ENCODE measurements around the gene MINDY3.
"Not testable (repeated sequence)": the region's sequence is repeated elsewhere in the genome, so short reads cannot be mapped to it uniquely, and the experiment has no call there.

Gene MINDY3

DNA sequence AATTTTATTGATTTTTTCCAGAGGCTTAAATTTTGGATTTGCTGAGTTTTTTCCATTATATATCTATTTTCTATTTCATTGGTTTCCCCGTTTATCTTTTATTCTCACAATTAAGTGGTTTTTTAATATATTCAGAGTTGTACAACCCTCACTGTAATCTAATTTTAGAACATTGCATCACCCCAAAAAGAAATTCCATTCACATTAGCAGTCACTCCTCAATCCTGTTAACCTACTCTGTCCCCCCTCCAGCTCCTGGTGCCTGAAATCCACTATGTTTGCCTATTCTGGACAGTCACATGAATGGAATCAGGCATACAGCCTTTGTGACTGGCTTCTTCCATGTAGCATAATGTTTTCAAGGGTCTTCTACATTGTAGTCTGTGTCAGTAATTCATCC, 84.8 kb downstream of the MINDY3 start:
- no peak for TF ChIP-seq ZNF8 (CRISPR knock-in tag; IDR thresholded peaks at IDR 0.05)
- TF ChIP-seq, protein P1, sequence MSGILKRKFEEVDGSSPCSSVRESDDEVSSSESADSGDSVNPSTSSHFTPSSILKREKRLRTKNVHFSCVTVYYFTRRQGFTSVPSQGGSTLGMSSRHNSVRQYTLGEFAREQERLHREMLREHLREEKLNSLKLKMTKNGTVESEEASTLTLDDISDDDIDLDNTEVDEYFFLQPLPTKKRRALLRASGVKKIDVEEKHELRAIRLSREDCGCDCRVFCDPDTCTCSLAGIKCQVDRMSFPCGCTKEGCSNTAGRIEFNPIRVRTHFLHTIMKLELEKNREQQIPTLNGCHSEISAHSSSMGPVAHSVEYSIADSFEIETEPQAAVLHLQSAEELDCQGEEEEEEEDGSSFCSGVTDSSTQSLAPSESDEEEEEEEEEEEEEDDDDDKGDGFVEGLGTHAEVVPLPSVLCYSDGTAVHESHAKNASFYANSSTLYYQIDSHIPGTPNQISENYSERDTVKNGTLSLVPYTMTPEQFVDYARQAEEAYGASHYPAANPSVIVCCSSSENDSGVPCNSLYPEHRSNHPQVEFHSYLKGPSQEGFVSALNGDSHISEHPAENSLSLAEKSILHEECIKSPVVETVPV (CRISPR knock-in tag; IDR thresholded peaks at IDR 0.05), result no peak
- peak; percentile 51 for TF ChIP-seq ISL1 (CRISPR knock-in tag; IDR thresholded peaks at IDR 0.05)
- no peak for TF ChIP-seq TCF4 (CRISPR knock-in tag; IDR thresholded peaks at IDR 0.05; ENCODE audit: borderline replicate concordance)
- peak; percentile 48; the same call in 2 of the 3 replicates for ATAC-seq

DNA sequence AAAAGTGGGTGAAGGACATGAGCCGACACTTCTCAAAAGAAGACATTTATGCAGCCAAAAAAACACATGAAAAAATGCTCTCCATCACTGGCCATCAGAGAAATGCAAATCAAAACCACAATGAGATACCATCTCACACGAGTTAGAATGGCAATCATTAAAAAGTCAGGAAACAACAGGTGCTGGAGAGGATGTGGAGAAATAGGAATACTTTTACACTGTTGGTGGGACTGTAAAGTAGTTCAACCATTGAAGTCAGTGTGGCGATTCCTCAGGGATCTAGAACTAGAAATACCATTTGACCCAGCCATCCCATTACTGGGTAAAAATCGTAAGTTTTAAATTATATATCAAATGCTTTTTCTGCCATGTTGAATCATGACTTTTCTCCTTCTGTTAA, 85.8 kb downstream of the MINDY3 start:
- ATAC-seq, result not testable (repeated sequence)

DNA sequence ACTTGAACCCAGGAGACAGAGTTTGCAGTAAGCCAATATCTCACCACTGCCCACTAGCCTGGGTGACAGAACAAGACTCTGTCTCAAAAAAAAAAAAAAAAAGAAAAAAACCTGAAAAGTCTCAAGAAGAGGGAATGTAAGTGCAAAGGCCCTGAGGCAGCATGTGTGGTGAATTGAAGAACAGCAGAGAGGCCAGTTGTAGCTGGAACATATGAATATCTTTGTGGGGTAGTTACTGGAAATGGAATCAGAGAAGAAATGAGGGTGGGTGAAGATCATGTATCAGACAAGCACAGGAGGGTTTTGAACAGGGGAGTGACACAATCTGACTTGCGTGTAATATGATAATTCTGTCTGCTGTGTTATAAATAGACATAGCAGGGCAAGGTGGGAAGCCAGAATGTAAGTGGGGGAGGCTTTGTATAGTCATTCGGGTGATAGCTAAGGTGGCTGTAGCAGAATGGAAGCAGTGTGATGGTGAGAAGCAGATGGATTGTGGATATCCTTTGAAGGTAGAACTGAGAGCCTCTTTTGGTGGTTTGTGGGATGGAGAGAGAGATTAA, 95.3 kb downstream of the MINDY3 start:
- no peak for ATAC-seq
- TF ChIP-seq ZC3H10 (CRISPR knock-in tag; IDR thresholded peaks at IDR 0.05), result no peak
- TF ChIP-seq ZNF565 (CRISPR knock-in tag; conservative IDR thresholded peaks at IDR 0.05; ENCODE audit: low read depth), result no peak
- TF ChIP-seq ZNF70 (CRISPR knock-in tag; IDR thresholded peaks at IDR 0.05), result no peak
- no peak for TF ChIP-seq RARB (CRISPR knock-in tag; IDR thresholded peaks at IDR 0.05)
- TF ChIP-seq PATZ1 (CRISPR knock-in tag; IDR thresholded peaks at IDR 0.05; ENCODE audit: borderline replicate concordance), result no peak
- no peak for TF ChIP-seq PPARA (CRISPR knock-in tag; IDR thresholded peaks at IDR 0.05; ENCODE audit: borderline replicate concordance)
- no peak for TF ChIP-seq BACH2 (CRISPR knock-in tag; IDR thresholded peaks at IDR 0.05; ENCODE audit: borderline replicate concordance)
- TF ChIP-seq TOX (CRISPR knock-in tag; IDR thresholded peaks at IDR 0.05; ENCODE audit: borderline replicate concordance), result no peak
- TF ChIP-seq, protein P1 (CRISPR knock-in tag; IDR thresholded peaks at IDR 0.05), result no peak
- TF ChIP-seq ESRRG (CRISPR knock-in tag; IDR thresholded peaks at IDR 0.05), result no peak
- TF ChIP-seq CSDC2 (CRISPR knock-in tag; IDR thresholded peaks at IDR 0.05), result no peak
- TF ChIP-seq ISL1 (CRISPR knock-in tag; IDR thresholded peaks at IDR 0.05), result no peak
- TF ChIP-seq, protein P2, sequence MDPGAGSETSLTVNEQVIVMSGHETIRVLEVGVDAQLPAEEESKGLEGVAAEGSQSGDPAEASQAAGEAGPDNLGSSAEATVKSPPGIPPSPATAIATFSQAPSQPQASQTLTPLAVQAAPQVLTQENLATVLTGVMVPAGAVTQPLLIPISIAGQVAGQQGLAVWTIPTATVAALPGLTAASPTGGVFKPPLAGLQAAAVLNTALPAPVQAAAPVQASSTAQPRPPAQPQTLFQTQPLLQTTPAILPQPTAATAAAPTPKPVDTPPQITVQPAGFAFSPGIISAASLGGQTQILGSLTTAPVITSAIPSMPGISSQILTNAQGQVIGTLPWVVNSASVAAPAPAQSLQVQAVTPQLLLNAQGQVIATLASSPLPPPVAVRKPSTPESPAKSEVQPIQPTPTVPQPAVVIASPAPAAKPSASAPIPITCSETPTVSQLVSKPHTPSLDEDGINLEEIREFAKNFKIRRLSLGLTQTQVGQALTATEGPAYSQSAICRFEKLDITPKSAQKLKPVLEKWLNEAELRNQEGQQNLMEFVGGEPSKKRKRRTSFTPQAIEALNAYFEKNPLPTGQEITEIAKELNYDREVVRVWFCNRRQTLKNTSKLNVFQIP (CRISPR knock-in tag; IDR thresholded peaks at IDR 0.05; ENCODE audit: borderline replicate concordance, low read depth), result no peak
- no peak for TF ChIP-seq TCF4 (CRISPR knock-in tag; IDR thresholded peaks at IDR 0.05; ENCODE audit: borderline replicate concordance)
- no peak for TF ChIP-seq ARNTL (CRISPR knock-in tag; IDR thresholded peaks at IDR 0.05; ENCODE audit: borderline replicate concordance, low read depth)
- no peak for TF ChIP-seq ZNF8 (CRISPR knock-in tag; IDR thresholded peaks at IDR 0.05)
- no peak for TF ChIP-seq OSR1 (CRISPR knock-in tag; IDR thresholded peaks at IDR 0.05)
- no peak for TF ChIP-seq TSHZ2 (CRISPR knock-in tag; IDR thresholded peaks at IDR 0.05)

GRCh38 chr10:15763006-15763405, 97.3 kb downstream of the MINDY3 start:
- no peak for TF ChIP-seq ISL1 (CRISPR knock-in tag; IDR thresholded peaks at IDR 0.05)
- no peak for TF ChIP-seq PATZ1 (CRISPR knock-in tag; IDR thresholded peaks at IDR 0.05; ENCODE audit: borderline replicate concordance)
- no peak for TF ChIP-seq ZNF70 (CRISPR knock-in tag; IDR thresholded peaks at IDR 0.05)
- TF ChIP-seq, protein P1 (CRISPR knock-in tag; IDR thresholded peaks at IDR 0.05), result no peak
- TF ChIP-seq ESRRG (CRISPR knock-in tag; IDR thresholded peaks at IDR 0.05), result no peak
- TF ChIP-seq CREB5 (CRISPR knock-in tag; IDR thresholded peaks at IDR 0.05; ENCODE audit: low read depth), result no peak
- no peak for ATAC-seq

DNA sequence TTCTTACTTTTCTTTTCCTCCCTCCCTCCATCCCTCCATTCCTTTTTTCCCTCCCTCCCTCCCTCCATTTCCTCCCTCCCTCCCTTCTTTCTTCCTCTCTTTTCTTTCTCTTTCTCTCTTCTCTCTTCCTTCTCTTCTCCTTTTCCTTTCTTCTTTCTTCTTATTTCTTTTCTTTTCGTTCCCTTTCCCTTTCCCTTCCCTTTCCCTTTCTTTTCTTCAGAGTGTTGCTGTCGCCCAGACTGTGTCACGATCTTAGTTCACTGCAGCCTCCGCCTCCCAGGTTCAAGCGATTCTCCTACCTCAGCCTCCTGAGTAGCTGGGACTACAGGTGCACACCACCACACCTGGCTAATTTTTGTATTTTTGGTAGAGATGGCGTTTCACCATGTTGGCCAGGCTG, 98.1 kb downstream of the MINDY3 start:
- not testable (repeated sequence) for ATAC-seq

Measured in SK-N-SH treated with all-trans-retinoic acid at 6 μM for 48 hours (cell line).